Eye (tissue), 1 donor: ENCODE results near the gene LCN10.
"Not testable (repeated sequence)": the region's sequence is repeated elsewhere in the genome, so short reads cannot be mapped to it uniquely, and the experiment has no call there.

Source experiments
- DNase-seq: peaks from one replicate; pipeline ENCODE4 v3.0.0-alpha.2; 2015

LCN10 gene

DNA sequence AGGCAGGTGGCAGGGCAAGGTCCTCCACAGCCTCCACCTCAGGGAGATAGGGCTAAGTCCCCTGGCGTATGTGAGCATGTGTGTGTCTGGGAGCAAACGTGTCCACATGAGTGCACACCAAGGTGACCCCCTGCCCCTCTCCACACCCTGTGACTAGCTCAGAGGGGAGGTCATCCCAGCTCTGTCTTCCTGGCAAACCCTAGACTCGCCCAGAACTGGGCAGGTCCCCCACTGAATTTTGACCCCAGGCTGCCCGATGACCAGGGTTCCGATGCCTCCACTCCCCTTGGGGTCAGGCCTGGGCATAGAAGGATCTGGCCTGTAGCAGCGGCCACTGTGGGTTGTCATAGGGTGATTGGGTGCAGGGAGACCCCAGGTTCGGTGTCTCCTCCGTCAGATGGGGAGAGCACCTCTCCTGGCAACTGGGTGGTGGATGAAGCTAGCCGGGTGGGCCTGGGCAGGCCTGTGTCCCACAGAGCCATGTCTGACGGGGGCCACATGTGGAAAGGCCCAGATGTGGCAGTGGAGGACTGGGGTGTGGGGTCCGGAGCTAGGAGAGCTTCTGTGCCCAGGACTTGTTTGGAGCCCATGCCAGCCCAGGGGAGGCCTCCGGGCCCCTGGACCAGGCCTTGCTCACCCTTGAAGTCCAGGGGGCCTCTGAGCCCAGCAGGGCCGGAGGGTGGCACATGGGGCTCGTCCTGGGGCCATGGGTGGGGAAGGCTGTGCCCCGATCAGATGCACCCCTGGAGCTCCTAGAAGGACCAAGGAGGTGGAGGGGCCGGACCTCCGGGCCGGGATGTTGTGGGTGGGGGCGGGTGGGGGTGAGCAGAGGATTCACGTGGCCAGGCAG, 24.2 kb downstream of the LCN10 start:
- no peak for DNase-seq

DNA sequence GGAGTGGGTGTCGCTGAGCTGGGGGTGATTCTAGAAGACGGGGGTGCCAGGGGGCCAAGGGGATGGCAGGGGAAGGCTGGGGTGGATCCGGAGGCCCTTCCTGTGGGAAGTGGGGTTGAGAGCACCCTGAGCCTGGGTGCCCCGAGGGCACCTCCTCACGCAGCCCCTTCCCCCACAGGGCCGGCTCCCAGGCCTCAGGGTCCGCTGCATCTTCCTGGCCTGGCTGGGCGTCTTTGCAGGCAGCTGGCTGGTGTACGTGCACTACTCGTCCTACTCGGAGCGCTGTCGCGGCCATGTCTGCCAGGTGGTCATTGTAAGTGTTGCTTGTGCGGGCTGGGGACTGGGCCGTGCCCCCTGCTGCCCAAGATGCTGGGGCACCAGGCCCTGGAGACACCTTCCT, 25.3 kb downstream of the LCN10 start:
- DNase-seq = no peak

DNA sequence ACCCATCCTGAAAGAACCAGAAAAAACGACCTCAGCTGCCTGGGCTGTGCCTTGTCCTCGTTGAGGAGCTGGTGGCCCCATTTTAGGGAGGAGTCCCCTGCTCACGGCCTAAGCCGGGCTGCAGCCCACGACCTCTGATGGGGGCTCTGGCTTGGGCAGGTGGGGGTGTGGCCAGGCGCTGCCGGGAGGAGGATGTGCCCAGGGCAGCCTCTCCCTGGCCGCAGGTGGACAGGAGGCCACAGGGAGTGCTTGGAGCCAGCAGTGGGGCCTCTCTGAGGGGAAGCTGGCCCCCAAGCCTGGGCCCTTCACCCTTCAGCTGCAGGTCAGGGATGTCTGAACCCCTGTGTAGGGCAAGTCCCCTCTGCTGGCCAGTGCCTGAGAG, 27.9 kb downstream of the LCN10 start:
- no peak for DNase-seq

DNA sequence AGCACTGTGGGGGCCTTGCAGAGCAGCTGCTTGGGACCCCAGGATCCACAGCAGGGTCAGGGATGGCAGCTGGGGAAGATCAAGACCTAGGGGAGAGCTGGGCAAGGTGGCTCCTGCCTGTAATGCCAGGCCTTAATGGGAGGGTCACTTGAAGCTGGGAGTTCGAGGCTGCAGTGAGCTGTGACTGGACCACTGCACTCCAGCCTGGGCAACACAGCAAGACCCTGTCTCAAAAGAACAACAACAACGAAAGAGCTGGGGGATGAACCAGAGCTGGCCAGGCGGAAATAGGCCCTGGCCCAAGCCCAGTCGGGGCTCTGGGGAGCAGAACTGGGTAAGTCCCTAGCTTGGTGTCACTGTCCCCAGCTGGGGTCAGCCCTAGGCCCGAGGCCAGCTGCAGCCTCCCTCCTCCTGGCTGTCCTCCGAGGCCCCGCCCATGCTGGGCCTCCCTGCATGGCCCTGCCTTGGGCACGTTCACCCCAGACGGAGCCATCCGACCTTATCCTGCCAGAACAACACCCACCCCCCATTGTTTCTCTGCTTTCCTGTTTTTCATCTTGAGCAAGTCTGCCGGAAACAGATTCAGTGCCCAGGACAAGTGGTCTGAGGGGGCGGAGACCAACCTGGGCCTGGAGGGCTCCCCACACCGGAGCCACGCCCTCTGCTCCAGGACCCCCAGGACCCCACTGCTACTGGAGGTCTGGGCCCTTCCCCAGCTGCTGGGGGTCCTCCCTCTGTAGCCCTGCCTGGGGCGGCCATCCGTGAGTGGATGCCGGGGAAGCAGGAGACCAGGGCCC, 28.4 kb downstream of the LCN10 start:
- no peak for DNase-seq

DNA sequence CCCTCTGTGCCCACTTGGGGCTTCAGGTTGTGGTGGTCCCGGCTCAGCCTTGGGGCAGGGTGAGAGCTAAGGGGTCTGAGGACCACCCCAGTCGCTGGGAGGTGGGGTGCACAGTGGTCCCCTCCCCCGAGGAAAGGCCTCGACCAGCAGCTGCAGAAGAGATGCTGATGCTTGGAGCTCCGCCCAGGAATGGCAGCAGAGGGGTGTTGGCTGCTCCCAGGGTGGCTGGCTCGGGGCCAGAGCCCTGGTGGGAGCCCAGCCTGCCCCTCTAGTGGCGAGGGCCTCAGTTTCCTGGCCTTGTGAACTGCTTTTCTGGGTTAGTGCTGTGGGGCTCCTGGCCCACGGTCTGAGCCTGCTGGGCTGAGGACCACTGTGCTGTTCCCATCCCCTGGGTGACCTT, 29.2 kb downstream of the LCN10 start:
- no peak for DNase-seq

DNA sequence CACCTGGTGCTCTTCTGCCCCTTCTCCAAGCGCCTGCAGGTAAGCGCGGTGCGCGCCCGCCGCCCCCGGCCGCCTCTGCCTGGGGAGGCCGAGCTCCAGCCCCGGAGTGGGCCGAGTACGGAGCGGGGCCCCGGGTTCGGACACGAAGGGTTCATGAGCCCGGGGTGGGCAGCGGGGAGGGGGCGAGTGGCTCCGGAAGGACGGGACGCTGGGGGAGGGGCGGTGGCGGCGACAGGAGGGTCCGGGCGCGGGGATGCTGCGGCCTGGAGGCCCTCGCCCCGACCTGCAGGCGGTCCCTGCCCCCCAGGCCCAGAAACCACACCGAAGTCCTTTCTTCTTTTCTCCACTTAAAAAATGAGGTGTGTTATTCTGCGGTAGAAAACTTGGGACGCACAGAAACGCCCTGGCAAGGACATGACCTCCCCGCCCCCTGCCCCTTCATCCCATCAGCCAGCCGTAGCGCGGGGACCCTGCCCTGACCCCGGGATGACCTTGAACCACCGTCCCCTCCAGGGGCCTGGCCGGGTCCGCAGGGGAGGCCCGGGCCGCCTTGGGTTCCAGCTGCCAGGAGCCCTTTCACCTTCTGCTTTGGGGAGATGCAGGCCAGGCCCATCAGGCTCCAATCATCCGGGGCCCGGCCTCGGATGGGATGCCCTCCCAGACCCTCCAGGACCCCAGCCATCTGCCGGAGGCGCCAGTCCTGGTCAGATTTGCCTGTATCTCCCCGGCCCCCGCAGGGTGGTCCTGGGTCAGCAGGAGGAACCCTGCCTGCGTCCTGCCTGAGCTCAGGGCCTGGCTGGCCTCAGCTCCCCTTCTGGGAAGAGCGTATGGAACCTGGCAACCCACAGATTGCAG, 29.8 kb downstream of the LCN10 start:
- DNase-seq = peak; percentile 49

DNA sequence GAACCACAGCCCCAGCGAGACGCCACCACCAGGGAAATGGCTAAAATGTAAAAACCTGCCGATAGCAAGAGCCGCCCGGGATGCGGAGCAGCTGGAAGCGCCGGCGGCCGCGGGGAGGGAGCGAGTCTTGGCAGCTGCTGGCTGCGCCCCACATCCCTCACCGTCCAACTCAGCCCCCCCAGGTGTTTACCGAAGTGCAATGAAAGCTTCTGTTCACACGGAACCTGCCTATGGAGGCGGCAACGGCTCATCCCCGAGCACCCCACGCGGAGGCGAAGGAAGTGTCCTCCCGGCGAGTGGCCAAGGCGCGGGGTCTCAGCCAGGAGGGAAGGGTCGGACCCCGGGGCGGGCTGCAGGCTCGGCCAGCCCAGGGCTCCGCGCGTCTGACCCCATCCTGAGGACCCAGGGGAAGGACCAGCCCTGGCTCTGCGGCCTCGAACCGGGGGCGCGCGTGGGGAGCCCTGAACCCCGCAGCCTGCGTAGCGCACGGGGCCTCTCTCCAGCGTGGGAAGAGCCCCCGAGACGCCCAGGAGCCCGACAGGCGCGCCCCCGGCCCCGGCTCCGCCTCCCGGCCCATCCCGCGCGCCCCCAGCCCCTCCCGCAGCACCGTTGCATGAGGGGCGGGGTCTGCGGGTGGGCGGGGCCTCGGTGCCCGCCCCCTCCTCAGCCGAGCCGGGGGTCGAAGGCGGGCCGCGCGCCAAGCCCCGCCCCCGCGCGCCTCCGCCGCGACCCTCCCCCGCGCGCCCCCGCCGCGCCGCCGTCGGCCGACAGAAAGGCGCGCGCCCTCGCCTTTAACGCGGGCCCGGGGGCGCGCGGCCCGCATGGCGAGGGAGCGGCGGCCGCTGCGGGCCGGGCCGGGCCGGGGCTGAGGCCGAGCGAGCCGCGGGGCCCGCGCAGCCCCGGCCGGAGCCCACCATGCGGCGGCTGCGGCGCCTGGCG, 30.7 kb downstream of the LCN10 start, which contains the start of gene DIPK1B:
TSS of gene DIPK1B (plus strand) at position 822 of the 939 bp plus-strand sequence. CDS start at position 916, 94 bp downstream.
- peak; percentile 86 for DNase-seq

DNA sequence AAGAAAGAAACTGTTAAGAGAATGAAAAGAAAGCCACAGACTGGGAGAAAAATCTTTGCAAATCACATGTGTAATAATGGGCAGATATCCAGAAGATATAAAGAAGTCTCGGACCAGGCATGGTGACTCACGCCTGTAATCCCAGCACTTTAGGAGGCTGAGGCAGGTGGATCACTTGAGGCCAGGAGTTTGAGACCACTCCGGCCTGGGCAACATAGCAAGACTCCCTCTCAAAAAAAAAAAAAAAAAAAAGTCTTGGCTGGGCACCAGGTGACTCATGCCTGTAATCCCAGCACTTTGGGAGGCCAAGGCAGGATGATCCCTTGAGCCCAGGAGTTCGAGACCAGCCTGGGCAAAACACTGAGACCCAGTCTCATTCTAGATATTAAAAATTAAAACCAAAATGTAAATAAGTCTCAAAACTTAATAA, 31.5 kb downstream of the LCN10 start:
- not testable (repeated sequence) for DNase-seq

DNA sequence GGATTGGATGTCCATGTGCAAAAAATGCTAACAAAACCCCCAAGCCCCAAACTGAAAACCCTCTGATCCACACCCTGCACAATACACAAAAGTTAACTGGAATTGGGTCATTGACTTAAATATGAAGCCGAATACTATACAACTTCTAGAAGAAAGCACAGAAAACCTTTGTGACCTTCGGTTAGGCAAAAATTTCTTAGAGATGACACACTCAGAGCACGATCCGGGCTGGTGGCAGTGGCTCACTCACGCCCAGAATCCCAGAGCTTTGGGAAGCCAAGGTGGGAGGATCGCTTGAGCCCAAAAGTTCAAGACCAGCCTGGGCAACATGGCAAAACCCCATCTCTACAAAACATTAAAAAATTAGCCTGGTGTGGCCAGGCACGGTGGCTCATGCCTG, 32.2 kb downstream of the LCN10 start:
- no peak for DNase-seq

DNA sequence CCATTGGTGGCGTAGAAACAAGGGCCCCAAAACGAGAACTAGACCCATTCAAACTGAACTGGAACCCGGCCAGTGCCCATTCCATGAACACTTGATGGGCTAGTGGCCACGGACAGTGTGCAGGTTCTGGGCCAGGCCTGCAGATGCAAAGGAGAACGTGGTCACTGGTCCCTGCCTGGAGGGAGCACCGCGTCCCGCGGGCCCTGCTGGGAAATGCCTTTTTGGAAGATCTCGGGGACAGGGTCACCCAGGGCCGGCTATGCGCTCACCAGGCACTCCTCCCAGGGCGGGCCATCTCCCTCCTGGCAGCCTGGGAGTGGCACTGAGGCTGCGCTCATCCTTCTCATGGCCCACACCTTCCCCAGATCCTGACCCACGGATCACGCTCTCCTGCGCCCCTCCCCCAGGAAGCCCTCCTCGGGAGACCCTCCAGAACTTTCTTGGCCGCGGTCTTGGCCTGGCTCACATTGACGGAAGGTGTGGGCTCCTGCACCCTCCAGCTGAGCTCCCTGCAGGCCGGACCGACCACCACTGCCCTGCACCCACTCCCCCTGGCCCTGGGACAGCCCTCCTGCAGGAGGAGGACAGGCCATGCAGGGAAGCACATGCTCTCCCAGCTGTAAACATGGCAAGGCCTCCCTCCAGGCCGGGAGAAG, 33.2 kb downstream of the LCN10 start:
- DNase-seq = no peak

DNA sequence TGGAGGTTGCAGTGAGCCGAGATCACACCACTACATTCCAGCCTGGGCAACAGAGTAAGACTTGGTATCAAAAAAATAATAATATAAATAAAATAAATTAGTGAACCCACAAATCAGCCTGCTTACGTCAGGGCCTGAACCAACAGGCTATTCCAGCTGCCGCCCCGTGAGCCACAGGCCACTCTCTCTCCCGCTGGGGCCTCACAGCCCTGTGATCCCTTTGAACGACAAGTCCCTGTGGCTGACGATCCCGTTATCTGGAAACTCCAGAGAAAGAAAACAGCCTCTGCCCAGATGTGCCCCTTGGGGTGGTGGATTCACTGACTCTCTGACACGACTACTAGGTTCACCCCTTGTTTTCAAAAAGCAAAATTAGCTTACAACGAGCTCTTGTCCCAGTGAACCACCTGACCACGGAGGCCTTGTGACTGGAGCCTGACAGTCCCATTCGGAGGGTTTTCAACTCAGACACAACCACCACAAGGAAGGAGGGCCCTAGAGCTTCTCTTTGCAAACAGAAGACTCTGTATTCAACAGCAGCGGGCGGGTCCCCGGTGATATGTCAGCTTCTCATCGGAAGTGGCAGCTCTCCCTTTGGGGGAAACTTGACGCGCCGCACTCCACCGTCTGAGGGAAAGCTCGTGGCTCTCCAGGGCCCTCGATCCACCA, 34.8 kb downstream of the LCN10 start:
- no peak for DNase-seq

DNA sequence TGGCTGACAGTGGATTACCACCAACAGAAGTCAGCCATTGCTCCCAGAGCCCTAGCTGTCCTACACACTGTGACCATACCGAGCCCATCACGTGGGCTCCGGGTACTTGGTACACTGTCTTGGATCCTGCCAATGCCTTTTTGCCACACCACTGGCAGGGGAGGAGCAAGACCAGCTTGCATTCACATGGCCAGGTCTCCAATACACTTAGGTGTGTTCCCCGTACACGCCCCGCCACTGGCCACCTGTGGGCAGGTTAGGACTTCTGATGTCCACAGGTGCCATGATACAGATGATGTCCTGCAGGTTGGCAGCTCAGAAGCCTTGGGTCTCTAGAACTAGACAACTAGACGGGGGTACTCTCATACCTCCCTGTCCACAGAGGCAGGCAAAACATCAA, 35.7 kb downstream of the LCN10 start:
- DNase-seq = no peak

DNA sequence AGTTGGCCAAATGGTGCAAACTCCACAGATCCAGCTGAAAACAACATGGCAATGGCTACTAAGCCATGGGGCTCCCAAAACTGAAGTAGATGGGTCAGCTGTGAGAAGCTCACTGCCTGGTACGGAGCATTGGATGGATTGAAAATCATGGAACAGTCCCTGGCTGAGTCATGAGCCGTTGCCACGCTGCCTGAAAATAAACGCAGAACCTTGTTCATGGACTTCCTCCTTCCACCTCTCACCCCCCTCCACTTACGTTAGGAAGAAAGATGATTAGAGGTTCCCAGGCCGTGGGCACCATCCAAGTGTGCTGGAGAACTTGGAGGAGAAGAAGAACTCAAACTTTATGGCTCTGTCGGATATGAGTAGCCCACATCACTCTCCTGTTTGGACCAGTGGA, 37.2 kb downstream of the LCN10 start:
- no peak for DNase-seq

DNA sequence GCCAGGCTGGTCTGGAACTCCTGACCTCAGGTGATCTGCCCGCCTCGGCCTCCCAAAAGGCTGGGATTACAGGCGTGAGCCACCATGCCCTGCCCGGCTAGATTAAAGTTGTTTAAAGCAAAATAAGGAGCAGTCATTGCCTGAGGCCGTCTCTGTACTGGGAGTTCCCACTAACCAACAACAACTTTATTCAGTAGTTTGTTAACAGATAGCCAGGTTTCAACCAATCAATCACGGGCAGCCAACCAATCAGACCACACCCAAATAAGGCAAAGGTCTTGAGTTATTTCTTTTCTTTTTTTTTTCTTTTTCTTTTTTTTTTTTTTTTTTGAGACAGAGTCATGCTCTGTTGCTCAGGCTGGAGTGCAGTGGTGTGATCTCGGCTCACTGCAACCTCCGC, 38.0 kb downstream of the LCN10 start:
- not testable (repeated sequence) for DNase-seq

DNA sequence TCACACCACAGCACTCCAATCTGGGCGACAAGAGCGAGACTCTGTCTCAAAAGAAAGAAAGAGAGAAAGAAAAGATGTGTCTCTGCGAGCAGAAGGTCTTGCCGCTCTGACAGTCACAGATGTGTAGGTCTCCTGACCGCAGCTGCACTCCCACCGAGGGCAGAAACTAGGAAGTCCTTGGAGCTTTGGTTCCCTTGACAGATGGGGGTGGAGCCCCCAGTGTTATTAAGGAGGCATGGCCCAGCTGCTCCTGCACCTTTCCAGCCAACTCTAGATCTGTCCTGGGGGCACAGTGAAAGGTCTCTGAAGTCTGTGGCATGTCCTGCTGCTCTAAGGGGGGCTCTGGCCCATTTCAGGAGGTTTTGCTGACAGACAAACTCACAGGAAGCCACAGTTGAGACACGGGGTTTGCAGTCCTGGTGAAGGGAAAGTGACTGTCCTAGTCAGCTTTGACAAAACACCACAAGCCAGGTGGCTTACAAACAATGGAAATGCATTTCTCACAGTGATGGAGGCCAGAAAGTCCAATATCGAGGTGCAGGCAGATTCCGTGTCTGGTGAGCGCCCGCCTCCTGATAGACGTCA, 39.4 kb downstream of the LCN10 start:
- DNase-seq = no peak

DNA sequence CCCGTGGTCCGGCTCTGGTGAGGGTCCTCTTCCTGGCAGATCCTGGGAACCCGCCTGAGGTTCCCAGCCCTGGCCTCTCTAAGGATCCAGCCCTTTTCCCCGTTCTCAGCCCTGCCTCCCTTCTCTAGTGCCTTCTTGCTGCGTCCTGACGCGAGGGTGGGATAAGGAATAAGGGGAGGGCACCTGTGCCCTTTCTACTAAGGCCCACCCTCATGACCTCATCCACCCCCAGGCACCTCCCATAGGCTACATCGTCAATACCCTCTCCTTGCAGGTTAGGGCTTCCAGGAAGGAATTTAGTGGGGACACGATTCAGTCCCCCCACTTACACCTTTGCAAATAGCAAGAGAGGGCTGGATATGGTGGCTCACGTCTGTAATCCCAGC, 41.1 kb downstream of the LCN10 start:
- no peak for DNase-seq

DNA sequence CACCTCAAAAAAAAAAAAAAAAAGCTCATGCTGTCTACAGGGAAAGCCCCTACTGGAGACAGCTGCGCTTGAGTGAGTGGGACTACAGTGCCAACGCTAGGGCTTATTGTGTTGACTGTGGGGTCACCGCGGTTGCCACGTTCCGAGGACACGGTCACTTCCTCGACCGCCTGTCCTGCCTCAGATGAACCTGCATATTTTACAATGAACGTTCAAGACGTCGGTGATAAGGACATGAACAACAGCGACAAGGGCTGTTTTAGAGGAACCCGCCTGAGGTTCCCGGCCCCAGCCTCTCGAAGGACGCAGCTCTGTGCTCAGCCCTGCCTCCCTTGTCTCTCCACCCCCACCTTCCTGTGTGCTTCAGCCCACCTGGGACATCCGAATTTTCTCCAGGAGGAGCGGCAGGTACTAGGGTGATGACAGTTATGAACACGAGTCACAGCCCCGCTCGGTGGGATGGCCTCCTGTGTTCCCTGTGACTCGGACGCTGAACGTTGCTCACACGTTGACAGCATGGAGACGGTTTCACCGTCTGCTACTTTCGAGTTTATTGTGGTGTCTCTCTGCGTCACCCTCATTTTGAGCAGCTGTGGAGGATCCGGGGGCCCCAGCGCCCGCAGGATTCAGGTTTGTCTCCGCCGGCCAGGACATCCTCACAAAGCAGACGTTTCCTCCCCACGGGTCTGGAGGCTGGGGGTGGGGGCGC, 41.6 kb downstream of the LCN10 start:
- no peak for DNase-seq

DNA sequence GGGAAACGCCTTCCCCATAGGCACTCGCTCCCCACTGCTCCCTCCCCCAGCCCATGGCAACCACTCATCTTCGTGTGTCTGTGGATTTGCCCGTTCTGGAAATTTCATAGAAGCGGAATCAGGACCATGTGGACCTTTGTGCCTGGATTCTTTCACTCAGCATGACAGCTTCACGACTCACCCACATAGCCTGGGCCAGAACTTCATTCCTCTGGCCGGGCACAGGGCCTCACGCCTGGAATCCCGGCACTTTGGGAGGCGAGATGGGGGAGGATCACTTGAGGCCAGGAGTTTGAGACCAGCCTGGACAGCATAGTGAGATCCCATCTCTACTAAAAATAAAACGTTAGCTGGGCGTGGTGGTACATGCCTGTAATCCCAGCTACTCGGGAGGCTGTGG, 42.4 kb downstream of the LCN10 start:
- no peak for DNase-seq

DNA sequence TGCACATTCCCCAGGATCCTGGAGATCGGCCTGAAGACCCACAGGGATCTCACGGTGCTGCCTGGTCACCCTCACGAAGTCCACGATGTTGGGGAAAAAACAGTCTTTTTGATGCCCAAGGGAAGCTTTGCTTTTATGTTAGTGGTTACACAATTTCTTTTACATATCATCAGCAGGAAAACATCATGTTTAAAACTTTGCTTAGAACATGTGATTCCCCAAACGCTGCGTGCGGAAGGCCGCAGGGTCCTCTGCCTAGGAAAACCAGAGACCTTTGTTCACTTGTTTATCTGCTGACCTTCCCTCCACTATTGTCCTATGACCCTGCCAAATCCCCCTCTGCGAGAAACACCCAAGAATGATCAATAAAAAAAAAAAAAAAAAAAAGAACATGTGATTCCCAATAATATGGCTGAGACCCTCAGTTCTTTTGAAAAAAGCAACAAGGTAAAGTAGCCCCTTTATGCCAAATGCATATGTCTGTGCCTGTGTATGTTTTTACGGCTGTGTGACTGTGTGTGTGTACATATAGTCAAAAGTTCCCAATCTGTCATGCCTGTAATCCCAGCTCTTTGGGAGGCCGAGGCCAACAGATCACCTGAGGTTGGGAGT, 44.0 kb downstream of the LCN10 start:
- DNase-seq = no peak
